ENCODE results near the gene CALML5. TPM values are rescaled to one million over a fixed set of nuclear protein-coding genes. Genes with fewer than 3 reads are reported as not detected.

CALML5 gene
- polyA plus RNA-seq, 1 donor from 2014 or later, result not detected

DNA sequence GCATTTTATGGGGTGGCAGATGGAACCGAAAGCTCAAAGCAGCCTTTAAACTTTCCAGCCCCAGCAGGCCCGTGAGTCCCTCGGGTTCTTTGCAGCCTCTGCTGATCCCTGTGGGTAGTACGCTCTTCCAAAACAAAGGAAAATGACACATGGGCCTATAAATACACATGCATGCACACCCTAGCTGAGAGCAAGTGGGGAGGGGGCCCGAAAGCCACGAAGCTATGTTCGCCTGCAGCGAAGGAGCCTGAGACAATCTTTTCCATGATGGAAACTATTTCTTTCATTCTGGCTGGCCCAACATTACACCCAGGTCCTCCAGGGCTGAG lies 32.2 kb downstream of the CALML5 start:
- Histone ChIP-seq H3K9ac (ENCODE audit: low read length) (no peak overlapping the region), H3K4me3 (ENCODE audit: low read length) (no peak overlapping the region), H3K27me3 (ENCODE audit: insufficient read depth, low read depth, low read length) (no peaks in the 10 kb centered on the region), H3K27ac (ENCODE audit: low read length) (no peak overlapping the region), H3F3A (ENCODE audit: insufficient read depth, low read length, poor library complexity, severe bottlenecking) (no peaks in the 10 kb centered on the region), H4K20me1 (ENCODE audit: insufficient read depth) (no peaks in the 10 kb centered on the region), H3K9me2 (ENCODE audit: insufficient read depth, low read length) (no peaks in the 10 kb centered on the region), H3K9me3 (ENCODE audit: low read length) (no peaks in the 10 kb centered on the region), H2AFZ (ENCODE audit: low read depth, low read length) (no peak overlapping the region), H3K4me2 (ENCODE audit: low read length) (no peak overlapping the region), H3K79me2 (replicated peaks; ENCODE audit: insufficient read depth, low read length) (no peaks in the 10 kb centered on the region), H3K36me3 (ENCODE audit: insufficient read depth, low read length) (no peaks in the 10 kb centered on the region)
- TF ChIP-seq EZH2 (IDR thresholded peaks at IDR 0.05; ENCODE audit: borderline replicate concordance, insufficient read depth, low read length, poor library complexity, severe bottlenecking), result no peak
- TF ChIP-seq TAF1 (IDR thresholded peaks at IDR 0.05; ENCODE audit: low read depth), result no peak
- TF ChIP-seq, protein P1, sequence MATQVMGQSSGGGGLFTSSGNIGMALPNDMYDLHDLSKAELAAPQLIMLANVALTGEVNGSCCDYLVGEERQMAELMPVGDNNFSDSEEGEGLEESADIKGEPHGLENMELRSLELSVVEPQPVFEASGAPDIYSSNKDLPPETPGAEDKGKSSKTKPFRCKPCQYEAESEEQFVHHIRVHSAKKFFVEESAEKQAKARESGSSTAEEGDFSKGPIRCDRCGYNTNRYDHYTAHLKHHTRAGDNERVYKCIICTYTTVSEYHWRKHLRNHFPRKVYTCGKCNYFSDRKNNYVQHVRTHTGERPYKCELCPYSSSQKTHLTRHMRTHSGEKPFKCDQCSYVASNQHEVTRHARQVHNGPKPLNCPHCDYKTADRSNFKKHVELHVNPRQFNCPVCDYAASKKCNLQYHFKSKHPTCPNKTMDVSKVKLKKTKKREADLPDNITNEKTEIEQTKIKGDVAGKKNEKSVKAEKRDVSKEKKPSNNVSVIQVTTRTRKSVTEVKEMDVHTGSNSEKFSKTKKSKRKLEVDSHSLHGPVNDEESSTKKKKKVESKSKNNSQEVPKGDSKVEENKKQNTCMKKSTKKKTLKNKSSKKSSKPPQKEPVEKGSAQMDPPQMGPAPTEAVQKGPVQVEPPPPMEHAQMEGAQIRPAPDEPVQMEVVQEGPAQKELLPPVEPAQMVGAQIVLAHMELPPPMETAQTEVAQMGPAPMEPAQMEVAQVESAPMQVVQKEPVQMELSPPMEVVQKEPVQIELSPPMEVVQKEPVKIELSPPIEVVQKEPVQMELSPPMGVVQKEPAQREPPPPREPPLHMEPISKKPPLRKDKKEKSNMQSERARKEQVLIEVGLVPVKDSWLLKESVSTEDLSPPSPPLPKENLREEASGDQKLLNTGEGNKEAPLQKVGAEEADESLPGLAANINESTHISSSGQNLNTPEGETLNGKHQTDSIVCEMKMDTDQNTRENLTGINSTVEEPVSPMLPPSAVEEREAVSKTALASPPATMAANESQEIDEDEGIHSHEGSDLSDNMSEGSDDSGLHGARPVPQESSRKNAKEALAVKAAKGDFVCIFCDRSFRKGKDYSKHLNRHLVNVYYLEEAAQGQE (IDR thresholded peaks at IDR 0.05; ENCODE audit: borderline replicate concordance), result no peak
- TF ChIP-seq POLR2AphosphoS5 (IDR thresholded peaks at IDR 0.05), result no peak
- TF ChIP-seq RAD21 (conservative IDR thresholded peaks at IDR 0.05), result no peak
- TF ChIP-seq SMC3 (conservative IDR thresholded peaks at IDR 0.05; ENCODE audit: poor library complexity), result no peak
- no peak for TF ChIP-seq EP300 (conservative IDR thresholded peaks at IDR 0.05; ENCODE audit: poor library complexity, severe bottlenecking)
- TF ChIP-seq MXI1 (conservative IDR thresholded peaks at IDR 0.05; ENCODE audit: poor library complexity, severe bottlenecking), result no peak
- no peak for TF ChIP-seq CTCF (IDR thresholded peaks at IDR 0.05; ENCODE audit: poor library complexity, severe bottlenecking)

DNA sequence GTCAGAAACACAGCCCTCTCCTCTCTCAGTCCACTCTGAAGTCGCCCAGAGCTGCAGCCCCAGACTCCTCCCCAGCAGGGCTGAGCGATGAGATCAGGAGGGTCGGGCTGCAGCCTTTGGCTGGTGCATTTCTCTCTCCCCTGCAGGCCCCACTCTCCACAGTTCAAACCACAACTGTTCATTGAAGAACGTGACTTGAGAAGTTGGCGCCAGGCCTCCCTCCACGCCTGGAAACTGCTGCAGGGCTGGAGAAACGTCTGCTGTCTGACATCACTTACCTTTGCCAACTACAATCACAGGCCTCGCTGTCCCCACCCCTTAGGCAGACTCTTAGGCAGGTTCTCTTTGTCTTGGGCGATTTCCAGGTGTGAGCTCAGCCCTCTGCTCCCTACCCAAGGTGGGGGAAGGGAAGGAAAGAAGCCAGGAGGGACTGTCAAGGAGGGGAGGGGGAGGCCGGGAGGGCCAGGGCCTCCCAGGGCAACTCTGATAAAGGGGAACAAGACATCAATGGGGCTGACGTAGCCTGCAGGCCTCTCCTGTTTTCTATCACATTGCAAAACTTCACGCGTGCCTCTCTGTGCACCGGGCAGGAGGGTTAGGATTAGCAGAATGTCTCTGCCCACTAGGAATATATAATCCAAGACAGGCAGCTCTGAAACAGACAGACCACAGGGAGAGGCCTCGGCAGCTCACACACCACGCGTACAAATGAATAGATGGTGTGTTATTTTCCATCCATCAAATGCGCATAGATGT lies 32.7 kb downstream of the CALML5 start:
- Histone ChIP-seq H3K4me2 (ENCODE audit: low read length) (no peak overlapping the region), H3K4me3 (ENCODE audit: low read length) (no peak overlapping the region), H3K9ac (ENCODE audit: low read length) (no peak overlapping the region), H3K79me2 (replicated peaks; ENCODE audit: insufficient read depth, low read length) (no peaks in the 10 kb centered on the region), H3K36me3 (ENCODE audit: insufficient read depth, low read length) (no peaks in the 10 kb centered on the region), H3K27me3 (ENCODE audit: insufficient read depth, low read depth, low read length) (no peaks in the 10 kb centered on the region), H3K9me2 (ENCODE audit: insufficient read depth, low read length) (no peaks in the 10 kb centered on the region), H3F3A (ENCODE audit: insufficient read depth, low read length, poor library complexity, severe bottlenecking) (no peaks in the 10 kb centered on the region), H3K27ac (ENCODE audit: low read length) (no peak overlapping the region), H4K20me1 (ENCODE audit: insufficient read depth) (no peaks in the 10 kb centered on the region), H3K9me3 (ENCODE audit: low read length) (no peaks in the 10 kb centered on the region), H2AFZ (ENCODE audit: low read depth, low read length) (no peak overlapping the region)
- no peak for TF ChIP-seq MXI1 (conservative IDR thresholded peaks at IDR 0.05; ENCODE audit: poor library complexity, severe bottlenecking)
- TF ChIP-seq, protein P1 (IDR thresholded peaks at IDR 0.05; ENCODE audit: borderline replicate concordance), result no peak
- no peak for TF ChIP-seq EZH2 (IDR thresholded peaks at IDR 0.05; ENCODE audit: borderline replicate concordance, insufficient read depth, low read length, poor library complexity, severe bottlenecking)
- TF ChIP-seq POLR2AphosphoS5 (IDR thresholded peaks at IDR 0.05), result no peak
- no peak for TF ChIP-seq TAF1 (IDR thresholded peaks at IDR 0.05; ENCODE audit: low read depth)

All from neural cell (in vitro differentiated cells).